Measurements from ENCODE around the gene JMJD8. TPM values are rescaled to one million over a fixed set of nuclear protein-coding genes. Genes with fewer than 3 reads are reported as not detected.

The JMJD8 gene
- polyA plus RNA-seq, 4 donors, result 44.5 to 67.9 (median 60.9) TPM

DNA sequence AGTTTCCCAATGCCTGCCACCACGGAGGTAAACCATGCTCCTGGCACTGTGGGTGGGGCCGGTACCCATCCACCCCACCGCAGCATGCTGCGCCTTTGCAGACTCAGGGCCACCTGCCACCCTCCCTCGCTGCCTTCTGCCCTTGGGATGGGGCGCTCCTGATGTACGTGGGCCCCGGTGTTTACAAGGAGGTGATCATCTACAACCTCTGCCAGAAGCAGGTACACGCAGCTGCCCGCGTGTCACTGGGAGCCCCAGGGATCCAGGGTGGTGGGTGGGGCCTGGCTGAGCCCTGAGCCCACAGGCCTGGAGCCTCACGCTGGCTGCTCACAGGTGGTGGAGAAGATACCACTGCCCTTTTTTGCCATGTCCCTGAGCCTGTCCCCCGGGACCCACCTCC is 17.6 kb downstream of the JMJD8 start:
- DNase-seq (ENCODE audit: low read depth in 4 of 4, low spot score in 3 of 4), result no peak

DNA sequence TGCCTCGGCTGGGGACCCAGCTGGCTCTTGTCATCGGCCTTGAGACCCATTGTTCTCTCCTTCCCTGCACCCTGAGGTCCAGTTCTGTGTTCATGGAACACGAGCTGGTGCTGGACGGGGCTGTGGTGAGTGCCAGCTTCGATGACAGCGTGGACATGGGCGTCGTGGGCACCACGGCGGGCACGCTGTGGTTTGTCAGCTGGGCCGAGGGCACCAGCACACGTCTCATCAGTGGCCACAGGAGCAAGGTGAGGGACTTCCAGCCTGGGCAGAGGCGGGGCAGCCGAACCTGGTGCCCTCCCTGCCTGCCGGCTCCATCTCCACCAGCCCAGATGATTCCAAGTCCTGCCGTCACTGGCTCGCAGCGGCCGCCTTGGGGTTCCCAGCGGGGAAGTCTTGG is 21.5 kb downstream of the JMJD8 start:
- DNase-seq (ENCODE audit: low read depth in 4 of 4, low spot score in 3 of 4), result no peak

DNA sequence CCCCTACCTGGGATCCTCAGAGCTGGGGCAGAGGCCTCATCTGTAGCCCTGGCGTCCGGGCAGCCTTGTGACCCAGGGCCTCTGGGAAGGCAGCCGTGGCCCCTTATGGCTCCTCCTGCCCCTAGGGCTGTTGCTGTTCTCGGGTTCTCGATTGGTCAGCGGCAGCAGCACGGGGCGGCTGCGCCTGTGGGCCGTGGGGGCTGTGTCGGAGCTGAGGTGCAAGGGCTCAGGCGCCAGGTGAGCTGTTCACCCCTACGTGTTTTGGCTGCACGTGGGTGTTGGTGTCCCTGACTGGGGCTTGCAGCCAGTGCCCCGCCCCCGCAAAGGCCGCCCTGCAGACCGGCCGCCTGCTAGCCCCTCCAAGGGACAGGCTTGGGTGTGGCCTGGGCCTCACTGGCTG is 22.0 kb downstream of the JMJD8 start:
- no peak for DNase-seq (ENCODE audit: low read depth in 4 of 4, low spot score in 3 of 4)

DNA sequence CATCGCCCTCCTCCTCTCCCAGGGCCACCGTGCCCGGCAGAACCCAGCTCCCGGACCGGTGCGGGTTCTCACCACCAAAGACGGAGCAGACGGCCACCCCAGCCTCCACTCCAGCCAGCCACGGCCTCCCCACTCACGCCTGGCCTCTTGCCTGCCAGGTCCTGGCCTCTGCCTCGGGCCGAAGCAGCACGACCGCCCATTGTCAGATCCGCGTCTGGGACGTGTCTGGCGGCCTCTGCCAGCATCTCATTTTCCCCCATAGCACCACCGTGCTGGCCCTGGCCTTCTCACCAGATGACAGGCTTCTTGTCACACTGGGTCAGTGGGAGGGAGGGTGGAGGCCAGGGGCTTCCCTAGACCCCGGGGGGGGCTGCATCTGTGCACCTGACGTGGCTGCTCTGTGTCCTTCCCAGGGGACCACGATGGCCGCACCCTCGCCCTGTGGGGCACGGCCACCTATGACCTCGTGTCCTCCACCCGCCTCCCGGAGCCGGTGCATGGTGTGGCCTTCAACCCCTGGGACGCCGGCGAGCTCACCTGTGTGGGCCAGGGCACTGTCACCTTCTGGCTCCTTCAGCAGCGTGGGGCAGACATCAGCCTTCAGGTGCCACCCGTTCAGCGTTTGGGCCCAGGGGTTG is 22.8 kb downstream of the JMJD8 start:
- DNase-seq (ENCODE audit: low read depth in 4 of 4, low spot score in 3 of 4), result no peak

DNA sequence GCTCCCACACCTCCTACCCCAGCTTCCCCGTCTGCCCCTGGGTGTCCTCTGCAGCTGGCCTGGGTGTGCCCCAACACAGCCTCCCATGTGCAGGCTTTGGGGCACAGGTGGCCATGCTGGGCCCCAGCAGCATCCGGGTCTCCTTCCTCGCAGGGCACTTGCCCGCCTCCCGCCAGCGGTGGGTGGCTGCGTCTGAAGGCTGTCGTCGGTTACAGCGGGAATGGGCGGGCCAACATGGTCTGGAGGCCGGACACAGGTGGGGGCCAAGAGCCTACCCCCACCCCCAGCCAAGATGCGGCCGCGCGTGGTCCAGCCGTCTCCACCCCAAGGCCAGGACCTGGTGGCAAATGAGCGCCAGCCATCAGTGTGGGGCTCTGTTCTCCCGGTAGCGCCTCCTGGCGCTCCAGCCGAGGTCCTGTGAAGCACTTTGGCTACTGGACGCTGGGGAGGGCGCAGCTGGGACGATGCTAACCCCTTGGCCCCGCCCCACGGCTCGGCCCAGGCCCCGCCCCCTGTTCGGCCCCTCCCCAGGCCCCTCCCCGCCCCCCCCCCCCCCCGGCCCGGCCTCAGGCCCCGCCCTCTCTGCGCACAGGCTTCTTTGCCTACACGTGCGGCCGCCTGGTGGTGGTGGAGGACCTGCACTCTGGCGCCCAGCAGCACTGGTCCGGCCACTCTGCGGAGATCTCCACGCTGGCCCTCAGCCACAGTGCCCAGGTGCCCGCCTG is 23.5 kb downstream of the JMJD8 start:
- DNase-seq (ENCODE audit: low read depth in 4 of 4, low spot score in 3 of 4), result peak in 1 of 4 donors; percentile 44

DNA sequence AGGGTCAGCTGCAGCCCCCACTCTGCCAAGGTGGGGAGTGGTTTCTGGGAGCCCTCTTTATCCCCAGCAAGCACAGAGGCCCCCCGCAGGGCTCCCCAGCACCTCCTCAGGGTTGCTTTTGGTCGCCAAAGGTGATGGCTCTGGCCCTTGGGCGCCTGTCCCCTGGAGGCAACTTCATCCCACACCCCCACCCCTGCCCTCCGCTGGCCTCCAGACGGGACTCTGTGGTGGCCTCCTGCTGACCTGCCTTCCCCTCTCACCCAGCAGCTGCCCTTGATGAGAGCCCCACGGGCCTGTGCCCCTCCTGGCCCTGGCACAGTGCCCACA is 24.0 kb downstream of the JMJD8 start:
- DNase-seq (ENCODE audit: low read depth in 4 of 4, low spot score in 3 of 4), result no peak

DNA sequence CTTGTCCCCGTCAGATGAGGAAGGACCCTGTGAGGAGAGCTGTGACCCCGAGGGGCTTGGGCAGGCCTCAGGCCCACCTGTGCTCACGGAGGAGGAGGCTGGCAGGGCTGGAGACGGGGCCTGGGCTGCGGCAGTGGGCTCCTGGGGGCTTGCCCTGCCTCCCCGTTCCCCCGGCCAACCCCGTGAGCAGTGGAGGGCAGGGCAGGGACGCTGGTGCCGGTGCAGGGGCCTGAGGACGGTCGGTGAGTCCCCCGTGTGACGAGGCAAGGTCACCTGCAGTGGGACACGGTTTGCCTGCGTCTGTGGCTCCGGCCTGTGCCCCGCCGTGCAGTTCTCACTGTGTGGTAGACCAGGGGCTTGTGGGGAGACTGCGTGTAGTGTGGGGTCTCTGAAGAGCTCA is 24.5 kb downstream of the JMJD8 start:
- DNase-seq (ENCODE audit: low read depth in 4 of 4, low spot score in 3 of 4), result no peak

DNA sequence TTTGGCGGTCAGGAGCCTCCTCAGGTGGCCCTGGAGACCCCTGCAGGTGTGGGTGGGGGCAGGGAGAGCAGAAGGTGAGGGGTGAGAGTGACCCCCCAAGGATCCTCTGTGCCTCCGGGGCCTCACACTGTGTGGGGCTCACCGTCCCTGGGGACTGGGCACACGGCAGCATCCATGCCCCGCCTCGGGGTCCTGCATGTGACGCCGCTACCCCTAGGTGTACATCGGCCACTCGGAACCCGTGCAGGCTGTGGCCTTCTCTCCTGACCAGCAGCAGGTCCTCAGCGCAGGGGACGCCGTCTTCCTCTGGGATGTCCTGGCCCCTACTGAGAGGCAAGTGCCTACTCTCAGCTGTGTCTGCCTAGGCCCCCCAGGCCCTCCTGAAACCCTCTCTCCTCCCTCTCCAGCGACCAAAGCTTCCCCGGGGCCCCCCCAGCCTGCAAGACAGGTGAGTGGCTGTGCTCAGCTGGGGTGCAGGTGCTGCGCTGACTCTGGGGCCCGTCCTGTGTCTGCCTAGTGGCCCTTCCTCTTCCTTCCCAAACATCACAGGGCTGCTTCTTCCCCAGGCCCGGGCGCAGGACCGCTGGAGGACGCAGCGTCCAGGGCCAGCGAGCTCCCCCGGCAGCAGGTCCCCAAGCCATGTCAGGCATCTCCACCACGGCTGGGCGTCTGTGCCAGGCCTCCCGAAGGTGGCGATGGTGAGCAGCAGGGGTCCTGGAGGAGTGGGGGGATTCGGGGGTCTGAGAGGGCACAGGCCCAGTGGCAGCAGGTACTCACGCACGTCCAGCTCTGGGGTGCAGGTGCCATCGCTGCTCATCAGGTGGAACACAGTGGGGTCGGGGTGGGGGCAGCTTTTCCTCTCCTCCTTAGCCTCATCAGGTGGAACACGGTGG is 25.2 kb downstream of the JMJD8 start:
- no peak for DNase-seq (ENCODE audit: low read depth in 4 of 4, low spot score in 3 of 4)

DNA sequence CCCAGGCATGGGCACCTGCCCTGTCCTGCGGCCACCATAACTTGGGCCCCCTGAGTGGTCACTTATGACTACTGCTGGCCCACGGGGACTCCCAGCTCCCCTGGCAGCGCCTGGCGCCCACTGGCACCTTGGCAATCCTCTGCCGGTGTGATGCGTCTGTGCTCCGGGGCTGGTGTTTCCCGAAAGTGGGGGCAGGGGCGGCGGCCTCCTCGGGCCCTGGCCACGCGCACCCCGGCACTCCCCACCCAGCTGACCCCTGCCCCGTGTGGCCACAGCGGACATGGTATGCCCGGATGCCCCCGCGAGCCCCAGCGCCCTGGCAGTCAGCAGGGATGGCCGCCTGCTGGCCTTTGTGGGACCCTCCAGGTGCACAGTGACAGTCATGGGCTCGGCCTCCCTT is 26.6 kb downstream of the JMJD8 start:
- no peak for DNase-seq (ENCODE audit: low read depth in 4 of 4, low spot score in 3 of 4)

DNA sequence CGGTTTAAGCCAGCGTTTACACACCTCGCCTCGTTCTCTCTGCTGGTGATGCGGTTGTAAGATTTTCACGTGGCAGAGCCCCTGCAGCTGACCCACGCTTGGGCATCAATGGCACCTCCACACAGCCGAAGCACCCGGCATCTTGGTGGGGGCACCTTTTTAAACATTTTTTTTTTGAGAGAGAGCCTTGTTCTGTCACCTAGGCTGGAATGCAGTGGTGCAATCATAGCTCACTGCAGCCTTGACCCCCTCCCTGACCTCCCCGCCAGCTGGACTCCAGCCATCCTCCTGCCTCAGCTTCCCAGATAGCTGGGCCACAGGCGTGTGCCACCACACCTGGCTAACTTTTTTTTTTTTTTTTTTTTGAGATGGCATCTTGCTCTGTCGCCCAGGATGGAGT is 30.1 kb downstream of the JMJD8 start:
- no peak for DNase-seq (ENCODE audit: low read depth in 4 of 4, low spot score in 3 of 4)

DNA sequence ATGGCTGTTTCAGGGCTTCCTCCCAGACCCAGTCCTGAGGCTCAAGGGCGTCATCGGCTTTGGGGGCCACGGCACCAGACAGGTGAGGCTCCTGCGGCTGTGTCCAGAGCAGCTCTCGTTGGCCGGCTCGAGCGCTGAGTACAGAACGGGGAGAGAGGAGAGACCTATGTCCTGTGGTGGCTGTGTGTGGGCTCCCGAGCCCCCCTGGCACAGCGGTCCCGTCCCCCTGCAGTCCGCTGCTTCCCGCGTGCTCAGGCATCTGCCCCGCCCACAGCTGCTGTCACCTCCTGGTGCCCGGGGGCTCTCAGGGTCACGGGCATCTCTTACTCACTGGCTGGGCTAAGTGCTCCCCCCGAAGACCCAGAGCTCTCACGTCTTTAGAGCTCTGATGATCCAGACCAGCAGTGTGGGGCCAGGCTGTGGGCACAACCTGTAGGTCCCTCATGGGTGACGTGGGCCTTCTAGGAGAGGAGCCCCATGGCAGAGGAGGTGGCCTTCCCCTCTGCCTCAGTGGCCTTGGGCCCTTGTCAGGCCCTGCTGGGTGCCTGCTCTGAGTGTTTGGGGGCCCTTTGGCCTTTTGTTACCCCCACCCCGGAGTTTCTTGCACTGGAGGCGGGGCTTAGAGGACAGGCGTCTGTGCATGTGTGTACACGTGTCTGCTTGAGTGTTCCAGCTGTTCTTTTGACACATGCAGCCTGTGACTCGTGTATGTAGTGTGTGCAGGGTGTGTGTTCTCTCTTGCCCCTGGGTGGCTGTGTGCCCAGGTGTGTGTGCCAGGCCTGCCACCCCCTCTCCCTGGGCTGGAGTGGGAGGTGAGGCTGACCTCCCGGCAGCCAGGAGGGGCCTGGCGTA is 31.5 kb downstream of the JMJD8 start:
- no peak for DNase-seq (ENCODE audit: low read depth in 4 of 4, low spot score in 3 of 4)

DNA sequence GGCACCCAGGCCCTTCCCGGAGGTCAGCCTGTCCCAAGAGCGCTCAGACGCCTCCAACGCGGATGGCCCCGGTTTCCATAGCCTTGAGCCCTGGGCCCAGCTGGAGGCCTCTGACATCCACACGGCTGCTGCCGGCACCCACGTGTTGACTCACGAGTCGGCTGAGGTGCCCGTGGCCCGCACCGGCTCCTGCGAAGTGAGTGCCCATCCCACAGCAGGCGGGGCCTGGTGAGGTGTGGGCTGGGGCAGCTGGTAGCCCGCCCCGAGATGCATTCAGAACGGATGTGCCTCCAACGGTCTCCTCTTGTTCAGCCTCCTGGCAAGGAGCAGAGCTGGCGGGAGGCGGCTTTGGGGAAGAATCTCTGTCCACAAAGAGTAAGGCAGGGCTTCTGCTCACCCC is 32.3 kb downstream of the JMJD8 start:
- DNase-seq (ENCODE audit: low read depth in 4 of 4, low spot score in 3 of 4), result no peak

DNA sequence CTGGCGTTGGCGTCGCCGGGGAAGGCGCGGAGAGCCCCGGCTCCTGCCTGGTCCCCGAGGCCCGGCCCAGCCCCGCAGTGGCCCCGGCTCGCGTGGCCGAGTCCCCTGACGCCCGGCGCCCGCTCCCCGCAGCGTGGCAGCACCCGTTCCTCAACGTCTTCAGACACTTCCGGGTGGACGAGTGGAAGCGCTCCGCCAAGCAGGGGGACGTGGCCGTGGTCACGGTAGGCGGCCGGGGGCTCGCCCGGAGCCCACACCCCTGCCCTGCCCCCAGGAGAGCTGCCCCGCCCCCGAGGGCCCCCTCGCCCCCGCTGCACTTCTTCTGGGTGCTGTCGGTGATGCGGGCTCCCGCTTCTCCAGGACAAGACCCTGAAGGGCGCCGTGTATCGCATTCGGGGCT is 34.5 kb downstream of the JMJD8 start:
- DNase-seq (ENCODE audit: low read depth in 4 of 4, low spot score in 3 of 4), result no peak

DNA sequence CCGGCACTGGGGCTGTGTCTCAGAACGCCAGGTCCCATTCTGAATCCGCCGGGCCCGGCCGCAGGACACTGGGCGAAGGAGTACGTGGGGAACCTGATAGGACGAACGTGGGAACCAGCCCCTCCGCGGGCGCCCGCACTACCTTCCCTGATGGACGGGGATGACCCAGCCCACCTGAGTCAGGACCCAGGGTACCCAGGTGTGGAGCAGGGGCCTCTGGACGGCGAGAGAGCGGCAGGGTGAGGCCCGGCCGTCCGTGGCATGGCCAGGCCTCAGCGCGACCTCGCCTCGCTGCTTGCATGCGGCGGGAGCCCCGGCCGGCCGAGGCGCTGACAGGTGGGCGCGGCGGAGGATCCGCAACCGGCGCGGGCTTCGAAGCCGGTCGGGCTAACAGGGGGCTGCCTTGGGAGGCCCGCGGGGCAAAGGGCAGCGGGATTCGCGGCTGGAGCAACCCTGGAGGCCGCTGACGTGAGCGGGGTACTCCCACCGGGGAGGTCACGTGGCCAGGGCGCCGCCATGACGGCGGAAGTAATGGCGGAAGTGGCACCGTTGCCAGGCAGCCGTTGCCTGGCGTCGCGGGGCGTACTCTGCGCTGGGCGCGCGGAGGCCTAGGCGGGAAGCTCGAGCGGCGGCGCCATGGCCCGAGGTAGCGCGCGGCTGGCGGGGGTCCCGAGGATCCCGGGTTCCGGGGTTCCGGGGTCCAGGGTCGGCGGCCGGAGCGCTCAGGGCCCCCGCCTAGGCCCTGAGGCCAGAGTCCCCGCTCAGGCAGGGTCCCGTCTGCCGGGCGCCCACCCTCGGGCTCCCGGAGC is 35.1 kb downstream of the JMJD8 start, which contains the start of gene WDR90:
Gene WDR90 (plus strand): TSS at position 585 of the 809 bp plus-strand sequence. CDS start 52 bp downstream, at position 637.
- DNase-seq (ENCODE audit: low read depth in 4 of 4, low spot score in 3 of 4), result peak; percentile 68 to 82 (median 78)

DNA sequence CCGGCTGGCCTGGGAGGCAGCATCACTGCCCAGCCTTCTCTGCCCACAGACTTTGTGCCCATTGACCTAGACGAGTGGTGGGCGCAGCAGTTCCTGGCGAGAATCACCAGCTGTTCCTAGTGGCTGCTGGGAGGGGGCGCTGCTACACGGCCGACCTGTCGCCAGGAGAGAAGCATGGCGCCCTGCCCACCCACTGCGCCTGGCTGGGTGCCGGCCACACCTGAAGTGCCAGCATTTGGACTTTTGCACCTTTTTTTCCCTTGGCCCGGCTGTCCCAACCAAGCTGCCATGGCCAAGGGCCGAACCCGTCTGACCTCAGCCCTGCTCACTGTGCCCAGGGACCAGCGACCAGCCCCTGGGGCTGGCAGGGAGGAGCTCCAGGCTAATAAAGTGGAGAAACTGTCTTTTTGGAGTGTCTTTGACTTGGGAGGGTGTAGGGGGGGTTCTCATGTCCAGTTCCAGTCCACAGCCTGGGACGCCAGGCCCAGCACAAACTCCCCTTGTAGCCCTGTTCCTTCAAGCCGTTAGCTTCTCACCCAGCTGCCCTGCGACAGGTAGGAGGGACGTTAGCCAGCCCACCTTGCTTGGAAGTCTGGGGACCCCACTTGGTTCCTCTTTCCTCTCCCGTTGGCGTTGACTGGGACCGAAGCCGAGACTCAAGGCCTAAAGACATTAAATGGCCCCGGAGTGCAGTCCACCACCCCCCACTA is 35.9 kb downstream of the JMJD8 start:
- no peak for DNase-seq (ENCODE audit: low read depth in 4 of 4, low spot score in 3 of 4)

DNA sequence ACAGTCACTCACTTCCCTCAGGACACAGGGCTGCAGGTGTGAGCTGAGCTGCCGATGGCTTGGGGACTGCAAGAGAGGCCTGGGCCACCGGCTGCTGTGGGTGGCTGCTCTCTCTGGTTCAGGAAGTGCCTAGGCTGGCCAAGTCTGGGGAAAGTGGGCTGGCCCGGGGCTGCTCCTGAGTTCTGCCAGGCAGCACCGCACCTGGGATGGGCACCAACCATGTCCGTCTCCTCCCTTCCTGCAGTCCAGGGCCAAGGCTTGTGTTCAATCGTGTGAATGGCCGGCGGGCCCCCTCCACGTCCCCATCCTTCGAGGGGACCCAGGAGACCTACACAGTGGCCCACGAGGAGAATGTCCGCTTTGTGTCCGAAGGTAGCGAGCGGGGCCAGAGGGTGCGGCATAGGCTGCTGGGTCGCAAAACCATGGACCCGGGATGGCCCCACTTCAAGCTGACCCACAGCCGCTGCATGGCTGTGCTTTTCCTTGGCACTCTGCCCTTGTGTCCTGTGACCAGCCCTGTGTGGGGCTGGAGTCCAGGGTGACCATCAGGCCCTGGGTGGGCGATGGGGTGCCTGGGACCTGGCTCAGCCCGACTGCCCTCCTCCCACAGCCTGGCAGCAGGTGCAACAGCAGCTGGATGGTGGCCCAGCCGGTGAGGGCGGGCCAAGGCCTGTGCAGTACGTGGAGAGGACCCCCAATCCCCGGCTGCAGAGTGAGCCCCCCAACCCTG is 36.8 kb downstream of the JMJD8 start:
- no peak for DNase-seq (ENCODE audit: low read depth in 4 of 4, low spot score in 3 of 4)

DNA sequence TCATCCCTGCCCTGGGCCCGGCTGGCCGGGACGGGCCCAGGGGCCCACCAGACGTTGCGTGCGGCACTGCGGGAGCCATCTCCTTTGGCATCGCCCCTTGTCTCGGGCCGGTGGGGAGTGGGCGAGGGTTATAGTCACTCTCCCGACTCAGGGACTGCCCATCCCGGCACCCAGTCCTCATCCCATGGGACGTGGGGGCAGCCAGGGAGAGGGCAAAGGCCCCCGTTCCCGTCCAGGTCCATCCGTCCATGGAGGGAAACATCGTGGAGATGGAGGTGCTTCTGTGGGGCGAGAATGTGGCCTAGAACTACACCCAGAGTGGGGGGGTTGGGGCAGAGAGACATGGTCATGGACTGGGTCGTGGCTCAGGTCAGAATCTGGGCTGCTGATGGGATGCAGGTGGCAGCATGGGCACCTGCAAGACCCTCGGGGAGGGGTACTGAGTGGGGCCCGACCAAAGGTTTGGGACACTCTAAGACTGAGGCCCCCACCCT is 37.4 kb downstream of the JMJD8 start:
- DNase-seq (ENCODE audit: low read depth in 4 of 4, low spot score in 3 of 4), result no peak
